Ovary (tissue), 9 donors: ENCODE measurements around the gene AP2A2. TPM values are rescaled to one million over a fixed set of nuclear protein-coding genes. Genes with fewer than 3 reads are reported as not detected.

Experiments used
- DNase-seq, 5 donors: peaks; one replicate each; pipeline ENCODE4 v3.0.0-alpha.2; 2019 to 2020
- H3K27ac ChIP-seq, 2 donors: fragments of 200-600 bp; one replicate each; pipeline versions ENCODE4 v1.5.1 to v1.8.0; 2019 to 2022
- H3K27me3 ChIP-seq: fragments of 200-600 bp; one replicate; pipeline ENCODE4 v1.8.0; 2022
- H3K36me3 ChIP-seq: fragments of 200-600 bp; sonication (generic); one replicate; pipeline ENCODE4 v1.5.1; 2019
- H3K4me1 ChIP-seq: one replicate; pipeline ENCODE4 v1.8.1; 2013; ENCODE audit warnings: mild to moderate bottlenecking, moderate library complexity; ENCODE audit not compliant: insufficient read depth
- H3K4me3 ChIP-seq: fragments of 200-600 bp; sonication (generic); one replicate; pipeline ENCODE4 v1.5.1; 2017
- H3K9me3 ChIP-seq, 2 donors: fragments of 200-600 bp in 1 of 2; sonication (generic) in 1 of 2; one replicate each; pipeline versions ENCODE4 v1.5.1 to v1.8.1; 2013 to 2019; ENCODE audit warnings: mild to moderate bottlenecking in 1 of 2, moderate library complexity in 1 of 2
- CTCF ChIP-seq, 3 donors: fragments of 450-650 bp in 2 of 3; fragments of 200-600 bp in 1 of 3; IDR thresholded peaks; one replicate each; pipeline versions ENCODE4 v1.5.1 to v1.8.0; 2016 to 2022; ENCODE audit warnings: antibody characterized with exemption in 3 of 3, mild to moderate bottlenecking in 1 of 3
- EP300 ChIP-seq: sonication (generic); formaldehyde crosslinking; IDR thresholded peaks from one replicate; pipeline ENCODE4 v1.6.1; 2017; ENCODE audit warnings: antibody characterized with exemption
- POLR2A ChIP-seq: fragments of 450-650 bp; IDR thresholded peaks from one replicate; pipeline ENCODE4 v1.6.1; 2017; ENCODE audit warnings: antibody characterized with exemption, mild to moderate bottlenecking, moderate library complexity
- WGBS, 3 donors: extraction: QIAGEN DNeasy Blood & Tissue Kit in 1 of 3; methylation state at CpG; one replicate each; pipeline versions ENCODE4 v1.1.5 to v1.1.7; 2013 to 2017; 5-methylcytosine and 5-hydroxymethylcytosine counted together
- intact Hi-C, 4 donors: fragments of 100-400 bp; cut with DNase I; formaldehyde crosslinking; loops; one replicate each; pipeline versions ENCODE4 v1.11.0 to v1.15.1; 2022 to 2023
- polyA plus RNA-seq, 2 donors: library from polyadenylated mRNA; stranded (reverse); fragments of 200-250 nt in 1 of 2; fragments of 350-450 nt in 1 of 2; fragmentation: Illumina TruSeq in 1 of 2; extraction: RNeasy Lipid Tissue Mini Kit (QIAGEN cat#74804) in 1 of 2; gene quantifications; one replicate each; pipeline ENCODE4 v1.2.3, GENCODE V29; 2013 to 2014
- total RNA-seq, 7 donors: library from RNA; depleted of rRNA in 2 of 7; stranded (reverse); fragments of >200 nt in 2 of 7; fragmentation: NEBNext Ultra II Directional in 3 of 7; extraction: Animal tissue kit (Norgen Biotek cat#: 25700) in 3 of 7; gene quantifications; one replicate each; pipeline versions ENCODE4 v1.1.0 to v1.2.4, GENCODE V29; 2016 to 2023
- donor health status: DM: no; HTN: no; CAD: no; lungs with moderate emphysema.
- donor health status: DM: no; HTN: no; CAD: no.
- donor health status: Bipolar disorder and iron deficiency.
- donor health status: DM: yes; HTN: yes; CAD: no.
- donor health status: DM: no; HTN: no; CAD: no.
- donor health status: DM: yes; HTN: yes; CAD: no.

The AP2A2 gene
- total and polyA plus RNA-seq, 9 donors: 27.7 to 151 (median 54.0) TPM

- DNase-seq: peak; percentile 81 to 92 (median 85)
- TF ChIP-seq EP300: no peak
- peak; percentile 33 for TF ChIP-seq POLR2A
- intact Hi-C loops: no loop called here
Observed at GRCh38 chr11:910589-911030, 15.1 kb upstream of the AP2A2 start, which contains the start of gene CHID1. Gene CHID1, minus strand, starts transcription at chr11:910810. Its CDS starts 5,994 bp downstream, at chr11:904816.

GRCh38 chr11:911031-911889 lies 14.4 kb upstream of the AP2A2 start:
- TF ChIP-seq POLR2A (no peak), EP300 (no peak), CTCF (IDR thresholded peaks at IDR 0.05) (no peak)
- H3K36me3 ChIP-seq: no peaks in the 10 kb centered on the region
- peak overlapping the region; percentile 88 for H3K4me3 ChIP-seq
- intact Hi-C loops: no loop called here
- peaks cover 10% of the 10 kb centered on the region for H3K4me1 ChIP-seq
- WGBS, 3 donors: 2 to 3% (median 2%) methylated on average over 34 to 68 of the region's 68 CpGs
- peak in 3 of 5 donors; percentile 42 to 69 (median 46) for DNase-seq
- H3K27ac ChIP-seq: peak overlapping the region; percentile 85 to 90
- H3K9me3 ChIP-seq: no peaks in the 10 kb centered on the region
- H3K27me3 ChIP-seq: no peaks in the 10 kb centered on the region

More at GRCh38 chr11:910589-911030, 15.1 kb upstream of the AP2A2 start, which contains the start of gene CHID1:
- Histone ChIP-seq H3K9me3 (no peaks in the 10 kb centered on the region), H3K4me3 (peak within 1 kb of the TSS; percentile 88), H3K4me1 (peaks cover 10% of the 10 kb centered on the region), H3K27ac (peak within 1 kb of the TSS; percentile 85 to 90), H3K27me3 (no peaks in the 10 kb centered on the region), H3K36me3 (no peaks in the 10 kb centered on the region)
- 0 to 1% (median 0%) methylated on average over 26 to 59 of the region's 59 CpGs for WGBS, 3 donors

GRCh38 chr11:911890-912219 lies 13.8 kb upstream of the AP2A2 start:
- H3K4me3 ChIP-seq: no peak overlapping the region
- WGBS, 3 donors: 89 to 91% (median 90%) methylated on average over 11 of the region's 11 CpGs
- H3K27ac ChIP-seq: no peak overlapping the region
- no peaks in the 10 kb centered on the region for H3K36me3 ChIP-seq
- intact Hi-C loops: no loop called here
- no peaks in the 10 kb centered on the region for H3K27me3 ChIP-seq
- H3K9me3 ChIP-seq: no peaks in the 10 kb centered on the region
- peaks cover 10% of the 10 kb centered on the region for H3K4me1 ChIP-seq
- TF ChIP-seq POLR2A (no peak), EP300 (no peak)
- no peak for DNase-seq

GRCh38 chr11:912266-912665 lies 13.4 kb upstream of the AP2A2 start:
- H3K4me1 ChIP-seq: peaks cover 10% of the 10 kb centered on the region
- no peak overlapping the region for H3K27ac ChIP-seq
- WGBS, 3 donors: 86 to 90% (median 89%) methylated on average over 14 of the region's 14 CpGs
- no peaks in the 10 kb centered on the region for H3K9me3 ChIP-seq
- H3K4me3 ChIP-seq: no peak overlapping the region
- no peaks in the 10 kb centered on the region for H3K36me3 ChIP-seq
- DNase-seq: no peak
- intact Hi-C loops: no loop called here
- H3K27me3 ChIP-seq: no peaks in the 10 kb centered on the region
- TF ChIP-seq CTCF (IDR thresholded peaks at IDR 0.05): no peak

GRCh38 chr11:913043-913442 lies 12.6 kb upstream of the AP2A2 start:
- Histone ChIP-seq H3K36me3 (no peaks in the 10 kb centered on the region), H3K4me1 (peaks cover 10% of the 10 kb centered on the region), H3K9me3 (no peaks in the 10 kb centered on the region), H3K4me3 (no peak overlapping the region), H3K27me3 (no peaks in the 10 kb centered on the region), H3K27ac (no peak overlapping the region)
- no peak for DNase-seq
- intact Hi-C loops: no loop called here
- WGBS, 3 donors: 74 to 83% (median 78%) methylated on average over 4 of the region's 4 CpGs
- TF ChIP-seq CTCF (IDR thresholded peaks at IDR 0.05) (no peak), POLR2A (no peak), EP300 (no peak)
